H1 (cell line): ENCODE data around the gene ADAM12. TPM values are rescaled to one million over a fixed set of nuclear protein-coding genes. Genes with fewer than 3 reads are reported as not detected.

Source experiments
- CTCF ChIA-PET: fragments of 300-600 bp; sonication (Branson Sonifier 250); formaldehyde crosslinking; loops from one replicate; lab custom pipeline; 2021; ENCODE audit not compliant: partially characterized antibody; lab: Charles Lee
- POLR2A ChIA-PET: fragments of 300-600 bp; sonication (Branson Sonifier 250); formaldehyde crosslinking; loops from one replicate; lab custom pipeline; 2021; ENCODE audit warnings: inconsistent platforms; ENCODE audit not compliant: partially characterized antibody; lab: Charles Lee
- DNase-seq, 2 experiments: peaks; one replicate each; pipeline versions ENCODE4 v3.0.0 to v3.0.0-alpha.2; 2010 to 2022; ENCODE audit warnings: low spot score in 2 of 2, low read depth in 1 of 2, mixed read lengths in 1 of 2
- FAIRE-seq: peaks from 2 replicates; lab custom pipeline; 2011; peaks lifted over from hg19 to GRCh38; lab: Jason Lieb, UNC
- H2AFZ ChIP-seq: 2 replicates; pipeline ENCODE4 v1.8.1; 2012; ENCODE audit warnings: low read length, inconsistent platforms
- H2AK5ac ChIP-seq: 2 replicates; pipeline ENCODE4 v1.6.1; 2013; ENCODE audit warnings: low read depth, low read length
- H2BK120ac ChIP-seq: replicated peaks from 2 replicates; pipeline ENCODE3; 2013; ENCODE audit warnings: low read depth, low read length, inconsistent platforms
- H2BK12ac ChIP-seq: 2 replicates; pipeline ENCODE4 v1.6.1; 2013; ENCODE audit warnings: low read depth, low read length
- H2BK15ac ChIP-seq: 2 replicates; pipeline ENCODE4 v1.6.1; 2013; ENCODE audit warnings: low read length
- H2BK20ac ChIP-seq: 2 replicates; pipeline ENCODE4 v1.6.1; 2013; ENCODE audit warnings: low read length
- H2BK5ac ChIP-seq: 2 replicates; pipeline ENCODE4 v1.6.1; 2013; ENCODE audit warnings: low read depth, low read length
- H3K14ac ChIP-seq: 2 replicates; pipeline ENCODE4 v1.6.1; 2013; ENCODE audit warnings: inconsistent platforms; ENCODE audit not compliant: insufficient read length
- H3K18ac ChIP-seq: 2 replicates; pipeline ENCODE4 v1.6.1; 2013; ENCODE audit warnings: low read length; ENCODE audit errors: extremely low read depth
- H3K23ac ChIP-seq: 2 replicates; pipeline ENCODE4 v1.6.1; 2013; ENCODE audit warnings: inconsistent platforms; ENCODE audit not compliant: insufficient read length
- H3K23me2 ChIP-seq: 2 replicates; pipeline ENCODE4 v1.6.1; 2013; ENCODE audit warnings: low read depth, low read length
- H3K27ac ChIP-seq: 2 replicates; pipeline ENCODE4 v1.6.1; 2011; ENCODE audit warnings: low read depth, low read length, inconsistent platforms
- H3K27me3 ChIP-seq, 4 experiments: replicated peaks in 1 of 4; 1 replicate in 1 of 4; 2 replicates in 3 of 4; pipeline versions ENCODE4 v1.6.1 to v1.8.1; 2011 to 2013; ENCODE audit warnings: low read length in 3 of 4, mild to moderate bottlenecking in 3 of 4, inconsistent platforms in 2 of 4, mixed read lengths in 2 of 4, moderate library complexity in 1 of 4; ENCODE audit not compliant: control insufficient read depth in 3 of 4, insufficient read depth in 3 of 4; ENCODE audit errors: extremely low read depth in 1 of 4
- H3K36me3 ChIP-seq, 4 experiments: 2 replicates each; pipeline versions ENCODE4 v1.6.1 to v1.8.1; 2011 to 2013; ENCODE audit warnings: mild to moderate bottlenecking in 4 of 4, low read length in 3 of 4, moderate library complexity in 2 of 4, control low read depth in 1 of 4, inconsistent platforms in 1 of 4; ENCODE audit not compliant: insufficient read depth in 4 of 4, control insufficient read depth in 2 of 4
- H3K4ac ChIP-seq: replicated peaks from 2 replicates; pipeline ENCODE3; 2013; ENCODE audit warnings: low read length, low read depth, mixed read lengths, inconsistent platforms; ENCODE audit not compliant: insufficient read length
- H3K4me1 ChIP-seq, 4 experiments: replicated peaks in 1 of 4; 1 replicate in 1 of 4; 2 replicates in 3 of 4; pipeline versions ENCODE4 v1.6.1 to v1.8.1; 2011 to 2013; ENCODE audit warnings: low read length in 3 of 4, inconsistent platforms in 2 of 4, mixed read lengths in 1 of 4; ENCODE audit not compliant: insufficient read depth in 4 of 4, control insufficient read depth in 3 of 4
- H3K4me2 ChIP-seq, 2 experiments: 2 replicates each; pipeline versions ENCODE4 v1.6.1 to v1.8.1; 2011 to 2013; ENCODE audit warnings: low read depth in 2 of 2, low read length in 2 of 2, control low read depth in 1 of 2, inconsistent platforms in 1 of 2, mild to moderate bottlenecking in 1 of 2; ENCODE audit not compliant: insufficient read depth in 1 of 2
- H3K4me3 ChIP-seq, 4 experiments: fragments of 200-600, 300-600 bp in 1 of 4; sonication (generic), shearing (Covaris generic), sonication (Bioruptor Twin) in 1 of 4; 2 replicates each; pipeline versions ENCODE4 v1.5.1 to v1.8.1; 2011 to 2016; ENCODE audit warnings: low read length in 4 of 4, low read depth in 3 of 4, control low read depth in 2 of 4, inconsistent platforms in 2 of 4, mild to moderate bottlenecking in 2 of 4, mixed read lengths in 1 of 4, moderate library complexity in 1 of 4; ENCODE audit not compliant: insufficient read depth in 2 of 4; ENCODE audit errors: extremely low read depth in 1 of 4
- H3K56ac ChIP-seq: replicated peaks from 2 replicates; pipeline ENCODE3; 2013; ENCODE audit warnings: low read depth, mild to moderate bottlenecking, mixed read lengths, low read length, inconsistent platforms; ENCODE audit not compliant: insufficient read length
- H3K79me1 ChIP-seq: 2 replicates; pipeline ENCODE4 v1.6.1; 2013; ENCODE audit warnings: low read depth, low read length, control low read depth
- H3K79me2 ChIP-seq, 2 experiments: 2 replicates each; pipeline versions ENCODE4 v1.6.1 to v1.8.1; 2012 to 2013; ENCODE audit warnings: low read length in 2 of 2, mild to moderate bottlenecking in 2 of 2, inconsistent platforms in 1 of 2; ENCODE audit not compliant: insufficient read depth in 2 of 2, control insufficient read depth in 1 of 2
- H3K9ac ChIP-seq, 4 experiments: replicated peaks in 1 of 4; 1 replicate in 1 of 4; 2 replicates in 3 of 4; pipeline versions ENCODE4 v1.6.1 to v1.8.1; 2011 to 2013; ENCODE audit warnings: low read depth in 3 of 4, low read length in 3 of 4, control low read depth in 2 of 4, mild to moderate bottlenecking in 2 of 4, moderate library complexity in 2 of 4, inconsistent platforms in 1 of 4; ENCODE audit errors: extremely low read depth in 1 of 4
- H3K9me3 ChIP-seq, 2 experiments: 2 replicates each; pipeline versions ENCODE4 v1.6.1 to v1.8.1; 2012 to 2013; ENCODE audit warnings: mild to moderate bottlenecking in 2 of 2, moderate library complexity in 2 of 2, control low read depth in 1 of 2, inconsistent platforms in 1 of 2, low read depth in 1 of 2, low read length in 1 of 2, mixed read lengths in 1 of 2; ENCODE audit not compliant: insufficient read depth in 2 of 2
- H4K20me1 ChIP-seq, 2 experiments: replicated peaks in 1 of 2; 2 replicates each; pipeline versions ENCODE3 to v1.8.1; 2011 to 2013; ENCODE audit warnings: inconsistent platforms in 2 of 2, low read length in 2 of 2, mild to moderate bottlenecking in 1 of 2; ENCODE audit not compliant: insufficient read depth in 2 of 2, control insufficient read depth in 1 of 2
- H4K5ac ChIP-seq: 2 replicates; pipeline ENCODE4 v1.6.1; 2013; ENCODE audit warnings: low read length, low read depth, mixed read lengths, inconsistent platforms; ENCODE audit not compliant: insufficient read length
- H4K8ac ChIP-seq: 2 replicates; pipeline ENCODE4 v1.8.0; 2013; ENCODE audit warnings: mild to moderate bottlenecking, moderate library complexity, low read length, inconsistent platforms; ENCODE audit not compliant: insufficient read depth; ENCODE audit errors: extremely low read depth
- H4K91ac ChIP-seq: replicated peaks from 2 replicates; pipeline ENCODE3; 2013; ENCODE audit warnings: low read length, mixed read lengths, inconsistent platforms; ENCODE audit not compliant: insufficient read length
- CREB1 ChIP-seq: IDR thresholded peaks from 2 replicates; pipeline ENCODE4 v1.6.1; 2012; ENCODE audit warnings: inconsistent platforms
- CTBP2 ChIP-seq: IDR thresholded peaks from 2 replicates; pipeline ENCODE4 v1.7.0; 2011; ENCODE audit warnings: borderline replicate concordance, mild to moderate bottlenecking, moderate library complexity, mixed read lengths, low read length; ENCODE audit not compliant: insufficient read depth, insufficient read length
- KDM1A ChIP-seq: fragments of 200-600, 300-600 bp; sonication (generic); IDR thresholded peaks from 2 replicates; pipeline ENCODE4 v1.7.1; 2016; ENCODE audit warnings: mild to moderate bottlenecking, low read length, borderline replicate concordance
- PHF8 ChIP-seq: fragments of 200-600 bp; sonication (generic); conservative IDR thresholded peaks from 2 replicates; pipeline ENCODE4 v1.7.1; 2012; ENCODE audit warnings: low read depth, mild to moderate bottlenecking, inconsistent platforms, low read length, moderate library complexity
- RXRA ChIP-seq: IDR thresholded peaks from 2 replicates; pipeline ENCODE4 v1.6.1; 2011; ENCODE audit warnings: low read depth, mild to moderate bottlenecking, low read length, moderate library complexity; ENCODE audit not compliant: insufficient read depth
- SIX5 ChIP-seq: IDR thresholded peaks from 2 replicates; pipeline ENCODE4 v1.6.1; 2011; ENCODE audit warnings: mild to moderate bottlenecking, low read depth, low read length
- SP2 ChIP-seq: IDR thresholded peaks from 2 replicates; pipeline ENCODE4 v1.6.1; 2012; ENCODE audit warnings: mild to moderate bottlenecking, low read length, inconsistent platforms
- TBP ChIP-seq: IDR thresholded peaks from 2 replicates; pipeline ENCODE4 v1.6.1; 2011; ENCODE audit warnings: low read depth, low read length, improper control_type of control experiment
- YY1 ChIP-seq: IDR thresholded peaks from 2 replicates; pipeline ENCODE4 v1.6.1; 2011; ENCODE audit warnings: low read depth, mild to moderate bottlenecking, low read length
- WGBS, 2 experiments: shearing (Covaris generic) in 1 of 2; methylation state at CpG; one replicate each; pipeline versions ENCODE4 v1.1.6 to v1.1.7; 2013 to 2015; ENCODE audit warnings: low lambda C conversion rate in 2 of 2, mixed read lengths in 2 of 2, inconsistent platforms in 1 of 2, low coverage in 1 of 2, missing lambda C conversion rate in 1 of 2; ENCODE audit not compliant: insufficient replicate concordance in 2 of 2, insufficient coverage in 1 of 2, insufficient read length in 1 of 2; ENCODE audit errors: extremely low coverage in 1 of 2, missing lambda C conversion rate in 1 of 2; 5-methylcytosine and 5-hydroxymethylcytosine counted together
- polyA plus RNA-seq, 7 experiments: library from polyadenylated mRNA; depleted of rRNA in 3 of 7; stranded (reverse) in 5 of 7; unstranded in 2 of 7; fragments of >200 nt in 5 of 7; fragments of 200-250 nt in 2 of 7; gene quantifications; 1 replicate in 5 of 7; 2 replicates in 1 of 7; 4 replicates in 1 of 7; pipeline versions ENCODE4 v1.2.1 to v1.2.3, GENCODE V29; 2011 to 2013; ENCODE audit warnings: missing spikeins in 2 of 7, mixed read lengths in 2 of 7
- total RNA-seq: library from RNA; stranded (reverse); fragmentation: NEBNext Ultra II Directional; extraction: Animal tissue kit (Norgen Biotek cat#: 25700); gene quantifications from 2 replicates; pipeline ENCODE4 v1.2.1, GENCODE V29; 2021

ADAM12 gene
- total and polyA plus RNA-seq, 2 of the 8 experiments (the other 6 are each of a cell fraction or from before 2014, with no cell fraction given) = 0.07 to 0.17 TPM

DNA sequence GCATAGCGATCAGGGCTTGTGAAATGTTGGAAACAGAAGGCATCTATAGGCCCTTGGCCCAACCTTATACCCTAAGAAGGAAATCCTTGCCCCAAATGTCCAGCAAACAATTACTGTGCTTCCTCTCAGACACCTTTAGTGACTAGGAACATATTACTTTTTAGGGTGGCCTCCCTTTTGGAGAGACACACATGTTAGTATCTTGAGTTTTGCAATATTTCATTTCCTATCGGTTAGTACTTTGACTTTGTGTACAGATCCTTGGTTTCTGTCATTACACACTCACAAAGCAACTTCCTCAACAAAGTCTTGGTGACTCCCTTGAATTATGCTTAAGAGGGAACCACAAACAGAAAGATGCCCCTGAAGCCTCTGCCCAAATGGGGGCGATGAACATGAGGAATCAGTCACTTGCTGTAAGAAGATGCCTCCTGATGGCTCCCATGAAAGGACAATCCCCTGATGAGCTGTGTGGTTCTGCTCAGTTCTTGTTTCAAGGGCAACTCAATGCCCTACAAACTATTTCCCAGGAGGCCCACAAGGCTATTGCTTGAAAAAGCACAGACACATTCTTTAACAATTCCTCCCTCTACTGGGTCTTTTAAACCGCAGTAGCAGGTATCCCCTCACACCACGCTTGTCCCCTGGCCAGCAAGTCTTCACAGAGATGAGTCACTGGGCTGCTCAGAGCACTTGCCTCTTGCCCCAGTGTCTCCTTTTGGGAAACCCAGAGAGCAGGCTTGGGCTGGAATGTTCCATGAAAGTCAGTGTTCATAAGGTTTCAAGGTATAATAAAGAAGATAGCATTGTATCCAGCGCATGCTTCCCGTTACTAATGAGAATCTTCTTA lies 295.7 kb downstream of the ADAM12 start:
- H4K91ac ChIP-seq = no peak overlapping the region
- H2AFZ ChIP-seq = no peak overlapping the region
- no peak overlapping the region for H3K14ac ChIP-seq
- no peak overlapping the region for H2BK5ac ChIP-seq
- no peak overlapping the region for H2BK120ac ChIP-seq
- no peak overlapping the region for H2BK12ac ChIP-seq
- FAIRE-seq (no peak), DNase-seq (no peak)
- no peak overlapping the region for H3K9ac ChIP-seq
- no peak overlapping the region for H3K4ac ChIP-seq
- H3K4me2 ChIP-seq = no peak overlapping the region
- no peak overlapping the region for H3K18ac ChIP-seq
- no peak overlapping the region for H2BK15ac ChIP-seq
- no peaks in the 10 kb centered on the region for H3K9me3 ChIP-seq
- no peak overlapping the region for H4K5ac ChIP-seq
- H3K23me2 ChIP-seq = no peaks in the 10 kb centered on the region
- no peaks in the 10 kb centered on the region for H3K4me1 ChIP-seq
- H3K79me2 ChIP-seq = no peaks in the 10 kb centered on the region
- WGBS, 2 experiments = 89% methylated on average over 7 of the region's 7 CpGs; no CpG with 5 or more reads in 1 of the 2 experiments
- no peak overlapping the region for H3K4me3 ChIP-seq
- H3K79me1 ChIP-seq = no peaks in the 10 kb centered on the region
- H2AK5ac ChIP-seq = no peak overlapping the region
- H3K36me3 ChIP-seq = no peaks in the 10 kb centered on the region
- no peak for TF ChIP-seq SP2
- no peak for TF ChIP-seq YY1
- no peak for TF ChIP-seq CREB1
- TF ChIP-seq KDM1A = no peak
- no peak for TF ChIP-seq CTBP2
- no peak for TF ChIP-seq RXRA
- TF ChIP-seq TBP = no peak
- no peak for TF ChIP-seq SIX5
- TF ChIP-seq PHF8 = no peak
- CTCF ChIA-PET = no interaction called here
- no peak overlapping the region for H4K8ac ChIP-seq
- H3K27ac ChIP-seq = no peak overlapping the region
- no peaks in the 10 kb centered on the region for H3K27me3 ChIP-seq
- H4K20me1 ChIP-seq = no peaks in the 10 kb centered on the region
- H2BK20ac ChIP-seq = no peak overlapping the region
- H3K56ac ChIP-seq = no peak overlapping the region
- POLR2A ChIA-PET = no interaction called here
- H3K23ac ChIP-seq = no peak overlapping the region
